WTC11 (cell line): ENCODE results near the gene GOLGB1. TPM values are rescaled to one million over a fixed set of nuclear protein-coding genes. Genes with fewer than 3 reads are reported as not detected.

Source experiments
- ATAC-seq: fragments of 200-7000 bp; cut with Tn5 transposase; 2 replicates; pipeline ENCODE4 v1.10.0; 2021; ENCODE audit warnings: mild to moderate bottlenecking, moderate library complexity
- CTCF ChIA-PET: fragments of 300-600 bp; sonication (Branson Sonifier 250); formaldehyde crosslinking; loops from one replicate; lab custom pipeline; 2021; ENCODE audit warnings: antibody characterized with exemption; lab: Charles Lee
- POLR2A ChIA-PET: fragments of 350-600 bp; sonication (Branson Sonifier 250); formaldehyde crosslinking; loops from one replicate; lab custom pipeline; 2021; ENCODE audit warnings: antibody characterized with exemption; lab: Charles Lee
- DNase-seq: peaks from one replicate; pipeline ENCODE4 v3.0.0; 2021; ENCODE audit warnings: low spot score
- H3K27ac Mint-ChIP-seq: 2 replicates; pipeline ENCODE4 v1.8.0; 2021; ENCODE audit warnings: mixed read lengths
- H3K27me3 Mint-ChIP-seq: 2 replicates; pipeline ENCODE4 v1.8.0; 2021; ENCODE audit warnings: low read depth, mild to moderate bottlenecking, moderate library complexity, mixed read lengths
- H3K36me3 Mint-ChIP-seq: 2 replicates; pipeline ENCODE4 v1.8.0; 2021; ENCODE audit warnings: mixed read lengths
- H3K4me1 Mint-ChIP-seq: 2 replicates; pipeline ENCODE4 v1.8.0; 2022; ENCODE audit warnings: mixed read lengths
- H3K4me3 Mint-ChIP-seq: 2 replicates; pipeline ENCODE4 v1.8.0; 2021; ENCODE audit warnings: mild to moderate bottlenecking, moderate library complexity, mixed read lengths
- H3K9me3 Mint-ChIP-seq: 2 replicates; pipeline ENCODE4 v1.8.0; 2021; ENCODE audit warnings: mixed read lengths
- CREM ChIP-seq: sonication (generic); formaldehyde crosslinking; IDR thresholded peaks from 2 replicates; pipeline ENCODE4 v1.8.1; 2022; ENCODE audit warnings: mild to moderate bottlenecking, missing genetic modification reagents, moderate library complexity
- E2F1 ChIP-seq: sonication (generic); formaldehyde crosslinking; IDR thresholded peaks from 2 replicates; pipeline ENCODE4 v1.8.0; 2022; ENCODE audit warnings: mild to moderate bottlenecking, missing genetic modification reagents
- GABPB1 ChIP-seq: sonication (generic); formaldehyde crosslinking; IDR thresholded peaks from 2 replicates; pipeline ENCODE4 v1.8.1; 2023; ENCODE audit warnings: mild to moderate bottlenecking, missing genetic modification reagents
- GRHL2 ChIP-seq: fragments of 250-450 bp; sonication (Bioruptor Pico); IDR thresholded peaks from 2 replicates; pipeline ENCODE4 v1.8.0; 2022; ENCODE audit warnings: mild to moderate bottlenecking, moderate library complexity; ENCODE audit not compliant: insufficient replicate concordance, severe bottlenecking
- IRF2 ChIP-seq: sonication (generic); formaldehyde crosslinking; IDR thresholded peaks from 2 replicates; pipeline ENCODE4 v1.8.0; 2022; ENCODE audit warnings: low read depth, missing genetic modification reagents, borderline replicate concordance
- MXD4 ChIP-seq: fragments of 250-450 bp; sonication (Bioruptor Pico); IDR thresholded peaks from 2 replicates; pipeline ENCODE4 v1.8.0; 2021; ENCODE audit warnings: mild to moderate bottlenecking, moderate library complexity, borderline replicate concordance
- MYBL2 ChIP-seq: sonication (generic); formaldehyde crosslinking; IDR thresholded peaks from 2 replicates; pipeline ENCODE4 v1.8.1; 2023; ENCODE audit warnings: mild to moderate bottlenecking, moderate library complexity, missing genetic modification reagents
- NFYB ChIP-seq: sonication (generic); formaldehyde crosslinking; conservative IDR thresholded peaks from 2 replicates; pipeline ENCODE4 v1.8.0; 2022; ENCODE audit warnings: low read depth, missing genetic modification reagents
- PRDM15 ChIP-seq: sonication (generic); formaldehyde crosslinking; IDR thresholded peaks from 2 replicates; pipeline ENCODE4 v1.8.0; 2022; ENCODE audit warnings: missing genetic modification reagents
- PREB ChIP-seq: sonication (generic); formaldehyde crosslinking; IDR thresholded peaks from 2 replicates; pipeline ENCODE4 v1.8.1; 2022; ENCODE audit warnings: mild to moderate bottlenecking, missing genetic modification reagents, moderate library complexity, borderline replicate concordance
- PRRX2 ChIP-seq: fragments of 250-450 bp; sonication (Bioruptor Pico); IDR thresholded peaks from 2 replicates; pipeline ENCODE4 v1.8.0; 2021; ENCODE audit warnings: mild to moderate bottlenecking
- SMAD4 ChIP-seq: sonication (generic); formaldehyde crosslinking; IDR thresholded peaks from 2 replicates; pipeline ENCODE4 v1.8.0; 2022; ENCODE audit warnings: mild to moderate bottlenecking, missing genetic modification reagents
- SP1 ChIP-seq: sonication (generic); formaldehyde crosslinking; conservative IDR thresholded peaks from 2 replicates; pipeline ENCODE4 v1.8.1; 2022; ENCODE audit warnings: missing genetic modification reagents
- ZMAT4 ChIP-seq: fragments of 250-450 bp; sonication (Bioruptor Pico); IDR thresholded peaks from 2 replicates; pipeline ENCODE4 v1.9.0; 2021; ENCODE audit warnings: mild to moderate bottlenecking
- ZNF138 ChIP-seq: sonication (generic); formaldehyde crosslinking; conservative IDR thresholded peaks from 2 replicates; pipeline ENCODE4 v1.8.1; 2022; ENCODE audit warnings: mild to moderate bottlenecking, moderate library complexity, missing genetic modification reagents
- ZNF219 ChIP-seq: sonication (generic); formaldehyde crosslinking; IDR thresholded peaks from 2 replicates; pipeline ENCODE4 v1.8.0; 2023; ENCODE audit warnings: missing genetic modification reagents, mild to moderate bottlenecking, borderline replicate concordance
- ZNF423 ChIP-seq: fragments of 250-450 bp; sonication (Bioruptor Pico); IDR thresholded peaks from 2 replicates; pipeline ENCODE4 v2.1.2; 2022; ENCODE audit warnings: mild to moderate bottlenecking, moderate library complexity
- ZNF671 ChIP-seq: fragments of 250-450 bp; sonication (Bioruptor Pico); IDR thresholded peaks from 2 replicates; pipeline ENCODE4 v1.8.0; 2021; ENCODE audit warnings: mild to moderate bottlenecking
- total RNA-seq: library from RNA; stranded (reverse); gene quantifications from 3 replicates; pipeline ENCODE4 v1.2.3, GENCODE V29; 2021
- TF ChIP-seq, protein P1 (sequence below): fragments of 250-450 bp; sonication (Bioruptor Pico); IDR thresholded peaks from 2 replicates; pipeline ENCODE4 v2.1.2; 2022; ENCODE audit warnings: mild to moderate bottlenecking, moderate library complexity
- TF ChIP-seq, protein P2 (sequence below): sonication (generic); formaldehyde crosslinking; IDR thresholded peaks from 2 replicates; pipeline ENCODE4 v1.8.0; 2023; ENCODE audit warnings: missing genetic modification reagents
- TF ChIP-seq, protein P3 (sequence below): sonication (generic); formaldehyde crosslinking; IDR thresholded peaks from 2 replicates; pipeline ENCODE4 v1.8.1; 2023; ENCODE audit warnings: mild to moderate bottlenecking, missing genetic modification reagents

Gene GOLGB1
- total RNA-seq, 1 experiment from 2014 or later, result 33.8 TPM

DNA sequence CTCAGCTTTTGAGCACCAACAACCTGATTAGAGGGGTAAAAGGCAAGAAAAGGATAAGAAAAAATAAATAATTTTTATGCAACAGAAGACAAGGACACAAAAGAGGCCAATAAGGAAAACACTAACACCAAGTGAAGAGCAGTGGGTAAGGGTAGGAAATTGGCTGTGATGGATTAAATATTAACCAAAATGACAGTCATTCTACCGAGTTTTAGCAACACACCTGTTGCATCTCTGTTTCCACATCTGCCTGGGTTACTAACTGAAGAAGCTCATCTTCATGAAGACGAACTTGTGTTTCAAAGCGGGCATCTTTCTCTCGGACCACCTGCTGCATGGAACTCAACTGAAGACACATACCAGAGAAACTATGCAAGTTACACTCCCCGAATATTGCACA, 30.1 kb downstream of the GOLGB1 start:
- Mint-ChIP-seq H3K36me3 (peaks cover 61% of the 10 kb centered on the region), H3K4me1 (no peaks in the 10 kb centered on the region), H3K27ac (no peak overlapping the region), H3K9me3 (peaks cover 8% of the 10 kb centered on the region), H3K27me3 (no peaks in the 10 kb centered on the region), H3K4me3 (no peak overlapping the region)
- DNase-seq, result no peak
- no peak for ATAC-seq
- ChIA-PET POLR2A (no interaction called here), CTCF (no interaction called here)
- TF ChIP-seq IRF2 (no peak), ZNF671 (CRISPR knock-in tag) (no peak), ZNF423 (no peak), CREM (CRISPR knock-in tag) (no peak), MXD4 (CRISPR knock-in tag) (no peak), E2F1 (CRISPR knock-in tag) (no peak), SMAD4 (CRISPR knock-in tag) (no peak), NFYB (no peak), SP1 (no peak), GRHL2 (CRISPR knock-in tag) (no peak), GABPB1 (CRISPR knock-in tag) (no peak), MYBL2 (CRISPR knock-in tag) (no peak), PREB (CRISPR knock-in tag) (no peak), ZNF138 (CRISPR knock-in tag) (no peak)
- TF ChIP-seq, protein P1, sequence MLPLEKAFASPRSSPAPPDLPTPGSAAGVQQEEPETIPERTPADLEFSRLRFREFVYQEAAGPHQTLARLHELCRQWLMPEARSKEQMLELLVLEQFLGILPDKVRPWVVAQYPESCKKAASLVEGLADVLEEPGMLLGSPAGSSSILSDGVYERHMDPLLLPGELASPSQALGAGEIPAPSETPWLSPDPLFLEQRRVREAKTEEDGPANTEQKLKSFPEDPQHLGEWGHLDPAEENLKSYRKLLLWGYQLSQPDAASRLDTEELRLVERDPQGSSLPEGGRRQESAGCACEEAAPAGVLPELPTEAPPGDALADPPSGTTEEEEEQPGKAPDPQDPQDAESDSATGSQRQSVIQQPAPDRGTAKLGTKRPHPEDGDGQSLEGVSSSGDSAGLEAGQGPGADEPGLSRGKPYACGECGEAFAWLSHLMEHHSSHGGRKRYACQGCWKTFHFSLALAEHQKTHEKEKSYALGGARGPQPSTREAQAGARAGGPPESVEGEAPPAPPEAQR (CRISPR knock-in tag), result no peak
- TF ChIP-seq, protein P2, sequence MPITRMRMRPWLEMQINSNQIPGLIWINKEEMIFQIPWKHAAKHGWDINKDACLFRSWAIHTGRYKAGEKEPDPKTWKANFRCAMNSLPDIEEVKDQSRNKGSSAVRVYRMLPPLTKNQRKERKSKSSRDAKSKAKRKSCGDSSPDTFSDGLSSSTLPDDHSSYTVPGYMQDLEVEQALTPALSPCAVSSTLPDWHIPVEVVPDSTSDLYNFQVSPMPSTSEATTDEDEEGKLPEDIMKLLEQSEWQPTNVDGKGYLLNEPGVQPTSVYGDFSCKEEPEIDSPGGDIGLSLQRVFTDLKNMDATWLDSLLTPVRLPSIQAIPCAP, result no peak
- TF ChIP-seq, protein P3, sequence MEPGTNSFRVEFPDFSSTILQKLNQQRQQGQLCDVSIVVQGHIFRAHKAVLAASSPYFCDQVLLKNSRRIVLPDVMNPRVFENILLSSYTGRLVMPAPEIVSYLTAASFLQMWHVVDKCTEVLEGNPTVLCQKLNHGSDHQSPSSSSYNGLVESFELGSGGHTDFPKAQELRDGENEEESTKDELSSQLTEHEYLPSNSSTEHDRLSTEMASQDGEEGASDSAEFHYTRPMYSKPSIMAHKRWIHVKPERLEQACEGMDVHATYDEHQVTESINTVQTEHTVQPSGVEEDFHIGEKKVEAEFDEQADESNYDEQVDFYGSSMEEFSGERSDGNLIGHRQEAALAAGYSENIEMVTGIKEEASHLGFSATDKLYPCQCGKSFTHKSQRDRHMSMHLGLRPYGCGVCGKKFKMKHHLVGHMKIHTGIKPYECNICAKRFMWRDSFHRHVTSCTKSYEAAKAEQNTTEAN, result no peak

DNA sequence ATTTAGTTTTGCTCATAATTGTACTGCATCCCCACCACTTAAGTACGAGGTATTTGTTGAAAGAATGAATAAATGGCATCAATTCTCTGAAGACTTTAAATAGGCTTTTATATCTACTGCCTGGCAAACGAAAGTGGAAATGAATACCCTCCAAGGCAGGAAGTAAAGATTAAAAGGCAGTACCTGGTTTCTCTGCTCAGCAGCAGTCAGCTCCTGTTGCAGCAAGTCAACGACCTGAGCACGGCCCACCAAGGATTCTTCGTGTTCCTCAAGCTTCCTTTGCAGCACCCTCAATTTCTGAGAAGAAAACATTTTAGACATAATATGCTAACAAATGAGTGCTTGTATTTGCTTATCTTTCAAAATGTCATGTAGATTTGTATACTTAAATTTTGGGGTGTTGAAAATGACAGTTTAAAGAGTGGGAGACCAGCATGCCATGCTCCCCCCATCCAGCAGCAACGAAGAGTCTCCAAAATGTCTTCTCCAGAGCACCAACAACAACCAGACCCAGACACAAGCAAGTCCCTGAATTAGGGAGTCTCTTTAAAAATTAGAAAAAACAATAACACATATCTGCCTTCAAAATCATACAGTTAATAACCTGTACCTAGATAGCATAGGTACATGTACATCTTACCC, 31.2 kb downstream of the GOLGB1 start:
- CTCF ChIA-PET, result no interaction called here
- no peak for TF ChIP-seq PRRX2 (CRISPR knock-in tag)
- ATAC-seq, result no peak
- no peaks in the 10 kb centered on the region for H3K27me3 Mint-ChIP-seq
- H3K4me1 Mint-ChIP-seq, result no peaks in the 10 kb centered on the region
- no peak for DNase-seq
- no peak overlapping the region for H3K4me3 Mint-ChIP-seq
- peaks cover 56% of the 10 kb centered on the region for H3K36me3 Mint-ChIP-seq
- POLR2A ChIA-PET, result no interaction called here
- peaks cover under 1% of the 10 kb centered on the region; the same call in 1 of the 2 replicates for H3K9me3 Mint-ChIP-seq
- no peak overlapping the region for H3K27ac Mint-ChIP-seq

- no peaks in the 10 kb centered on the region for H3K9me3 Mint-ChIP-seq
- CTCF ChIA-PET, result no interaction called here
- H3K27ac Mint-ChIP-seq, result no peak overlapping the region
- no peaks in the 10 kb centered on the region for H3K4me1 Mint-ChIP-seq
- H3K36me3 Mint-ChIP-seq, result peaks cover 13% of the 10 kb centered on the region
- ATAC-seq (no peak), DNase-seq (no peak)
- no peak overlapping the region for H3K4me3 Mint-ChIP-seq
- H3K27me3 Mint-ChIP-seq, result no peaks in the 10 kb centered on the region
- POLR2A ChIA-PET, result no interaction called here
- TF ChIP-seq, protein P2, result no peak
- no peak for TF ChIP-seq SMAD4 (CRISPR knock-in tag)
- TF ChIP-seq CREM (CRISPR knock-in tag), result no peak
- no peak for TF ChIP-seq ZNF219 (CRISPR knock-in tag)
- no peak for TF ChIP-seq ZMAT4
- TF ChIP-seq PRDM15, result no peak
- TF ChIP-seq ZNF138 (CRISPR knock-in tag), result no peak
These were observed 39.2 kb downstream of the GOLGB1 start for GRCh38 chr3:121710347-121710746.
